ENCODE measurements around the gene SCYGR6. TPM values are rescaled to one million over a fixed set of nuclear protein-coding genes. Genes with fewer than 3 reads are reported as not detected.

Gene SCYGR6
- total and polyA plus RNA-seq, 2 donors = not detected

GRCh38 chr2:227701556-227701955 lies 23.0 kb downstream of the SCYGR6 start:
- no peaks in the 10 kb centered on the region for H3K9me3 ChIP-seq (ENCODE audit: control insufficient read depth in 2 of 2, insufficient read depth in 1 of 2, low read length in 1 of 2)
- H3K27ac ChIP-seq (ENCODE audit: low read depth in 1 of 2, low read length in 1 of 2) = no peak overlapping the region
- H3K4me1 ChIP-seq (ENCODE audit: control insufficient read depth in 2 of 2, insufficient read depth in 2 of 2, low read length in 2 of 2) = no peaks in the 10 kb centered on the region
- no peak overlapping the region for H3K4me3 ChIP-seq (ENCODE audit: low read length in 2 of 2)
- WGBS = 95% methylated on average over 3 of the region's 3 CpGs
- no peaks in the 10 kb centered on the region for H3K36me3 ChIP-seq (ENCODE audit: control insufficient read depth in 2 of 2, insufficient read depth in 2 of 2, low read length in 1 of 2)
- no peaks in the 10 kb centered on the region for H3K27me3 ChIP-seq (ENCODE audit: control insufficient read depth in 2 of 2, insufficient read depth in 1 of 2, low read length in 1 of 2)
- no peak for DNase-seq (ENCODE audit: low read depth in 6 of 9, low spot score in 9 of 9)

- H3K4me3 ChIP-seq (ENCODE audit: low read length in 2 of 2) = no peak overlapping the region
- no peak overlapping the region for H3K27ac ChIP-seq (ENCODE audit: low read depth in 1 of 2, low read length in 1 of 2)
- WGBS = 82% methylated on average over 2 of the region's 2 CpGs
- no peak for DNase-seq (ENCODE audit: low read depth in 6 of 9, low spot score in 9 of 9)
- H3K36me3 ChIP-seq (ENCODE audit: control insufficient read depth in 2 of 2, insufficient read depth in 2 of 2, low read length in 1 of 2) = no peaks in the 10 kb centered on the region
- no peaks in the 10 kb centered on the region for H3K27me3 ChIP-seq (ENCODE audit: control insufficient read depth in 2 of 2, insufficient read depth in 1 of 2, low read length in 1 of 2)
- no peaks in the 10 kb centered on the region for H3K9me3 ChIP-seq (ENCODE audit: control insufficient read depth in 2 of 2, insufficient read depth in 1 of 2, low read length in 1 of 2)
- no peaks in the 10 kb centered on the region for H3K4me1 ChIP-seq (ENCODE audit: control insufficient read depth in 2 of 2, insufficient read depth in 2 of 2, low read length in 2 of 2)
Observed at GRCh38 chr2:227696990-227697679, 27.4 kb downstream of the SCYGR6 start.

GRCh38 chr2:227687189-227687588 lies 37.4 kb downstream of the SCYGR6 start:
- no peaks in the 10 kb centered on the region for H3K27me3 ChIP-seq (ENCODE audit: control insufficient read depth in 2 of 2, insufficient read depth in 1 of 2, low read length in 1 of 2)
- DNase-seq (ENCODE audit: low read depth in 6 of 9, low spot score in 9 of 9) = no peak
- WGBS = 97% methylated on average over 3 of the region's 3 CpGs
- no peak overlapping the region for H3K4me3 ChIP-seq (ENCODE audit: low read length in 2 of 2)
- no peak overlapping the region for H3K27ac ChIP-seq (ENCODE audit: low read depth in 1 of 2, low read length in 1 of 2)
- no peaks in the 10 kb centered on the region for H3K4me1 ChIP-seq (ENCODE audit: control insufficient read depth in 2 of 2, insufficient read depth in 2 of 2, low read length in 2 of 2)
- no peaks in the 10 kb centered on the region for H3K36me3 ChIP-seq (ENCODE audit: control insufficient read depth in 2 of 2, insufficient read depth in 2 of 2, low read length in 1 of 2)
- H3K9me3 ChIP-seq (ENCODE audit: control insufficient read depth in 2 of 2, insufficient read depth in 1 of 2, low read length in 1 of 2) = no peaks in the 10 kb centered on the region

GRCh38 chr2:227684258-227684657 lies 40.3 kb downstream of the SCYGR6 start:
- no peaks in the 10 kb centered on the region for H3K9me3 ChIP-seq (ENCODE audit: control insufficient read depth in 2 of 2, insufficient read depth in 1 of 2, low read length in 1 of 2)
- H3K4me1 ChIP-seq (ENCODE audit: control insufficient read depth in 2 of 2, insufficient read depth in 2 of 2, low read length in 2 of 2) = no peaks in the 10 kb centered on the region
- H3K27ac ChIP-seq (ENCODE audit: low read depth in 1 of 2, low read length in 1 of 2) = no peak overlapping the region
- H3K27me3 ChIP-seq (ENCODE audit: control insufficient read depth in 2 of 2, insufficient read depth in 1 of 2, low read length in 1 of 2) = no peaks in the 10 kb centered on the region
- DNase-seq (ENCODE audit: low read depth in 6 of 9, low spot score in 9 of 9) = no peak
- no peaks in the 10 kb centered on the region for H3K36me3 ChIP-seq (ENCODE audit: control insufficient read depth in 2 of 2, insufficient read depth in 2 of 2, low read length in 1 of 2)
- WGBS = 92% methylated on average over 5 of the region's 5 CpGs
- no peak overlapping the region for H3K4me3 ChIP-seq (ENCODE audit: low read length in 2 of 2)

- no peaks in the 10 kb centered on the region for H3K4me1 ChIP-seq (ENCODE audit: control insufficient read depth in 2 of 2, insufficient read depth in 2 of 2, low read length in 2 of 2)
- 98% methylated on average over 3 of the region's 3 CpGs for WGBS
Observed at GRCh38 chr2:227677928-227678327, 46.6 kb downstream of the SCYGR6 start.

GRCh38 chr2:227674485-227674884 lies 50.1 kb downstream of the SCYGR6 start:
- DNase-seq (ENCODE audit: low read depth in 6 of 9, low spot score in 9 of 9) = no peak
- H3K27ac ChIP-seq (ENCODE audit: low read depth in 1 of 2, low read length in 1 of 2) = no peak overlapping the region

More at GRCh38 chr2:227677928-227678327, 46.6 kb downstream of the SCYGR6 start:
- H3K9me3 ChIP-seq (ENCODE audit: control insufficient read depth in 2 of 2, insufficient read depth in 1 of 2, low read length in 1 of 2) = no peaks in the 10 kb centered on the region
- no peak overlapping the region for H3K4me3 ChIP-seq (ENCODE audit: low read length in 2 of 2)
- H3K36me3 ChIP-seq (ENCODE audit: control insufficient read depth in 2 of 2, insufficient read depth in 2 of 2, low read length in 1 of 2) = no peaks in the 10 kb centered on the region
- no peaks in the 10 kb centered on the region for H3K27me3 ChIP-seq (ENCODE audit: control insufficient read depth in 2 of 2, insufficient read depth in 1 of 2, low read length in 1 of 2)
- no peak for DNase-seq (ENCODE audit: low read depth in 6 of 9, low spot score in 9 of 9)
- H3K27ac ChIP-seq (ENCODE audit: low read depth in 1 of 2, low read length in 1 of 2) = no peak overlapping the region

More at GRCh38 chr2:227674485-227674884, 50.1 kb downstream of the SCYGR6 start:
- 94% methylated on average over 5 of the region's 5 CpGs for WGBS
- H3K27me3 ChIP-seq (ENCODE audit: control insufficient read depth in 2 of 2, insufficient read depth in 1 of 2, low read length in 1 of 2) = no peaks in the 10 kb centered on the region
- no peaks in the 10 kb centered on the region for H3K4me1 ChIP-seq (ENCODE audit: control insufficient read depth in 2 of 2, insufficient read depth in 2 of 2, low read length in 2 of 2)
- H3K4me3 ChIP-seq (ENCODE audit: low read length in 2 of 2) = no peak overlapping the region
- H3K36me3 ChIP-seq (ENCODE audit: control insufficient read depth in 2 of 2, insufficient read depth in 2 of 2, low read length in 1 of 2) = no peaks in the 10 kb centered on the region
- H3K9me3 ChIP-seq (ENCODE audit: control insufficient read depth in 2 of 2, insufficient read depth in 1 of 2, low read length in 1 of 2) = no peaks in the 10 kb centered on the region

Other genes starting within 250 kb of the SCYGR6 start
- not detected for gene SCYGR2, start 125.9 kb downstream of the SCYGR6 start, total RNA-seq
- not detected for gene SCYGR2, start 125.9 kb downstream of the SCYGR6 start, polyA plus RNA-seq
- not detected for gene SCYGR3, start 109.9 kb downstream of the SCYGR6 start, total RNA-seq
- gene SCYGR3, start 109.9 kb downstream of the SCYGR6 start, polyA plus RNA-seq = not detected
- gene SCYGR4, start 107.3 kb downstream of the SCYGR6 start, total RNA-seq = not detected
- gene SCYGR4, start 107.3 kb downstream of the SCYGR6 start, polyA plus RNA-seq = not detected
- gene SCYGR5, start 58.0 kb downstream of the SCYGR6 start, total RNA-seq = not detected
- gene SCYGR5, start 58.0 kb downstream of the SCYGR6 start, polyA plus RNA-seq = not detected
- 0.57 TPM for gene SLC19A3, start 6.7 kb downstream of the SCYGR6 start, total RNA-seq
- 0.78 TPM for gene SLC19A3, start 6.7 kb downstream of the SCYGR6 start, polyA plus RNA-seq
- gene SCYGR7, start 3.6 kb upstream of the SCYGR6 start, total RNA-seq = not detected
- not detected for gene SCYGR7, start 3.6 kb upstream of the SCYGR6 start, polyA plus RNA-seq
- gene SCYGR8, start 21.1 kb upstream of the SCYGR6 start, total RNA-seq = not detected
- not detected for gene SCYGR8, start 21.1 kb upstream of the SCYGR6 start, polyA plus RNA-seq
- gene CCL20, start 89.1 kb upstream of the SCYGR6 start, total RNA-seq = 2.8 TPM
- gene CCL20, start 89.1 kb upstream of the SCYGR6 start, polyA plus RNA-seq = 15.0 TPM
- 0.28 TPM for gene DAW1, start 146.9 kb upstream of the SCYGR6 start, total RNA-seq
- 0.34 TPM for gene DAW1, start 146.9 kb upstream of the SCYGR6 start, polyA plus RNA-seq

Measured in thymus (tissue), 11 donors.